ENCODE results near the gene DNMT3B.

DNA sequence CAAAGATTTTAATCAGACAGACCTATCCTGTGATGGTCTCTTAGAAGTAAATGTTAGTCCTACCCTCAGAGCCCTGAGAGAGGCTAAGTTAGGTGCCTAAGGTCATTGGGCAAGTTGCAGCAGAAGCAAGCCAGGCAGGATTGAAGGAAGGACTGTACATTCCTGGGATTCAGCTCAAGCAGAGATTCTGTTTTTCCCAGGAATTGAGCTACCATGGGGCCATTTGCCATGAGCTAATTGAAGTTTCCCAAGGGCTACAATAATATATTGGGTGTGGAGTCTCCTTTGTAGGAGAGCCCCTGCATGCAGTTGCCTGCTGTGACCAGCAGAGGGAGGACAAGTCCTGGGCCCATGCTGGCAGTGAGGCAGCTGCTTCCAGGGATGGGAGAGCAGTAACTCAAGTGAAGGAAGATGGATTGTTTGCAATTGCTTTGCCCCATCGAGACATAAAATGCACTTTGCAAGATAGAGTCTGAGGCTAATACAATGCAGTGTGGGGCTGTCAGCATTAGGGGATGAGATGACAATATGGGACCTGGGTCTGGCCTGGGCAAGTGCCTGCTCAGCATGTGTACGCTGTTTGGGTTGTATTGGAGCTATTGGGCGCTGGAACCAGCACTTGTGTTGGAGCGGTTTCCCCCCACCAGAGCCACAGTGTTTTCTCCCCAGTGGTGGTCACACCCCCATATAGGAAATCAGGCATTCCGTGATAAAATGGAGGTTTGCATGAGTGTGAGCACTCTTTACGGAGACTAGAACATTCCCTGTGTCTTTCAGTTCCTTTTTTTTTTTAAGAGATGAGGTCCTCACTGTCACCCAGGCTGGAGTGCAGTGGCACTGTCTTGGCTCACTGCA lies 27.9 kb downstream of the DNMT3B start:
- no peak for TF ChIP-seq ARNTL (CRISPR knock-in tag; IDR thresholded peaks at IDR 0.05; ENCODE audit: borderline replicate concordance, low read depth)
- no peak for TF ChIP-seq ZNF70 (CRISPR knock-in tag; IDR thresholded peaks at IDR 0.05)
- no peak for TF ChIP-seq PPARA (CRISPR knock-in tag; IDR thresholded peaks at IDR 0.05; ENCODE audit: borderline replicate concordance)
- no peak for TF ChIP-seq TCF4 (CRISPR knock-in tag; IDR thresholded peaks at IDR 0.05; ENCODE audit: borderline replicate concordance)
- TF ChIP-seq ZFP3 (CRISPR knock-in tag; IDR thresholded peaks at IDR 0.05) = no peak
- TF ChIP-seq RARB (CRISPR knock-in tag; IDR thresholded peaks at IDR 0.05) = no peak
- TF ChIP-seq, protein P1, sequence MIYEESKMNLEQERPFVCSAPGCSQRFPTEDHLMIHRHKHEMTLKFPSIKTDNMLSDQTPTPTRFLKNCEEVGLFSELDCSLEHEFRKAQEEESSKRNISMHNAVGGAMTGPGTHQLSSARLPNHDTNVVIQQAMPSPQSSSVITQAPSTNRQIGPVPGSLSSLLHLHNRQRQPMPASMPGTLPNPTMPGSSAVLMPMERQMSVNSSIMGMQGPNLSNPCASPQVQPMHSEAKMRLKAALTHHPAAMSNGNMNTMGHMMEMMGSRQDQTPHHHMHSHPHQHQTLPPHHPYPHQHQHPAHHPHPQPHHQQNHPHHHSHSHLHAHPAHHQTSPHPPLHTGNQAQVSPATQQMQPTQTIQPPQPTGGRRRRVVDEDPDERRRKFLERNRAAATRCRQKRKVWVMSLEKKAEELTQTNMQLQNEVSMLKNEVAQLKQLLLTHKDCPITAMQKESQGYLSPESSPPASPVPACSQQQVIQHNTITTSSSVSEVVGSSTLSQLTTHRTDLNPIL (CRISPR knock-in tag; IDR thresholded peaks at IDR 0.05; ENCODE audit: low read depth) = no peak
